Measurements from ENCODE around the gene HES5. TPM values are rescaled to one million over a fixed set of nuclear protein-coding genes. Genes with fewer than 3 reads are reported as not detected.

The HES5 gene
- polyA plus RNA-seq, 3 donors: not detected

GRCh38 chr1:2561446-2561845, 31.4 kb upstream of the HES5 start:
- peaks cover 14% of the 10 kb centered on the region for H3K4me1 Mint-ChIP-seq

GRCh38 chr1:2560299-2561073, 30.4 kb upstream of the HES5 start:
- peaks cover 15% of the 10 kb centered on the region for H3K4me1 Mint-ChIP-seq
- peaks cover 0 to 3% (median 0%) of the 10 kb centered on the region in 7 donors for H3K9me3 Mint-ChIP-seq
- TF ChIP-seq CTCF (IDR thresholded peaks at IDR 0.05): no peak

More at GRCh38 chr1:2561446-2561845, 31.4 kb upstream of the HES5 start:
- Mint-ChIP-seq H3K9me3 (peaks cover 0 to 2% (median 0%) of the 10 kb centered on the region in 7 donors), H3K27ac (peak overlapping the region in 5 of 7 donors; percentile 35 to 73 (median 51)), H3K36me3 (peaks cover 44 to 59% of the 10 kb centered on the region in 2 donors), H3K4me3 (no peak overlapping the region), H3K27me3 (ENCODE audit: low read depth in 3 of 3) (peaks cover 6 to 10% (median 9%) of the 10 kb centered on the region in 3 donors)
- Histone ChIP-seq H2AFZ (ENCODE audit: insufficient read depth, low read depth, low read length, poor library complexity, severe bottlenecking) (no peak overlapping the region), H4K20me1 (ENCODE audit: insufficient read depth, low read length) (peaks cover 64% of the 10 kb centered on the region), H3K27ac (ENCODE audit: low read depth in 1 of 2, low read length in 2 of 2) (no peak overlapping the region), H3K4me2 (replicated peaks; ENCODE audit: extremely low read depth, low read length, poor library complexity, severe bottlenecking) (no peak overlapping the region), H3K4me1 (ENCODE audit: control insufficient read depth in 1 of 2, insufficient read depth in 2 of 2, low read length in 2 of 2) (peaks cover 17 to 22% of the 10 kb centered on the region in 2 donors), H3K27me3 (ENCODE audit: control insufficient read depth in 2 of 2, insufficient read depth in 2 of 2, low read length in 2 of 2) (no peaks in the 10 kb centered on the region), H3K9me3 (replicated peaks in 1 of 2; ENCODE audit: control insufficient read depth in 1 of 2, insufficient read depth in 1 of 2, low read length in 2 of 2) (no peaks in the 10 kb centered on the region), H3K4me3 (replicated peaks in 1 of 3; ENCODE audit: low read depth in 2 of 3, low read length in 3 of 3) (no peak overlapping the region), H3K9ac (ENCODE audit: insufficient read depth, low read length, poor library complexity, severe bottlenecking) (no peak overlapping the region), H3K36me3 (replicated peaks in 1 of 2; ENCODE audit: control insufficient read depth in 1 of 2, insufficient read depth in 2 of 2, low read length in 2 of 2) (peaks cover 61 to 65% of the 10 kb centered on the region in 2 donors), H3K79me2 (ENCODE audit: insufficient read depth, low read length) (peaks cover 21% of the 10 kb centered on the region)
- intact Hi-C loops (cut with micrococcal nuclease): no loop called here
- DNase-seq: no peak
- 98% methylated on average over 11 of the region's 11 CpGs for WGBS (ENCODE audit: insufficient coverage)
- no peak for TF ChIP-seq CTCF (IDR thresholded peaks at IDR 0.05)

More at GRCh38 chr1:2560299-2561073, 30.4 kb upstream of the HES5 start:
- Histone ChIP-seq H4K20me1 (ENCODE audit: insufficient read depth, low read length) (peaks cover 64% of the 10 kb centered on the region), H3K9me3 (replicated peaks in 1 of 2; ENCODE audit: control insufficient read depth in 1 of 2, insufficient read depth in 1 of 2, low read length in 2 of 2) (no peaks in the 10 kb centered on the region), H2AFZ (ENCODE audit: insufficient read depth, low read depth, low read length, poor library complexity, severe bottlenecking) (no peak overlapping the region), H3K9ac (ENCODE audit: insufficient read depth, low read length, poor library complexity, severe bottlenecking) (no peak overlapping the region), H3K4me2 (replicated peaks; ENCODE audit: extremely low read depth, low read length, poor library complexity, severe bottlenecking) (no peak overlapping the region), H3K36me3 (replicated peaks in 1 of 2; ENCODE audit: control insufficient read depth in 1 of 2, insufficient read depth in 2 of 2, low read length in 2 of 2) (peaks cover 61 to 65% of the 10 kb centered on the region in 2 donors), H3K27me3 (ENCODE audit: control insufficient read depth in 2 of 2, insufficient read depth in 2 of 2, low read length in 2 of 2) (no peaks in the 10 kb centered on the region), H3K4me3 (replicated peaks in 1 of 3; ENCODE audit: low read depth in 2 of 3, low read length in 3 of 3) (no peak overlapping the region), H3K27ac (ENCODE audit: low read depth in 1 of 2, low read length in 2 of 2) (no peak overlapping the region), H3K79me2 (ENCODE audit: insufficient read depth, low read length) (peaks cover 27% of the 10 kb centered on the region), H3K4me1 (ENCODE audit: control insufficient read depth in 1 of 2, insufficient read depth in 2 of 2, low read length in 2 of 2) (peaks cover 22 to 27% of the 10 kb centered on the region in 2 donors)
- H3K4me3 Mint-ChIP-seq: peak overlapping the region in 1 of 2 donors; percentile 6
- peak overlapping the region in 1 of 7 donors; percentile 18 for H3K27ac Mint-ChIP-seq
- peaks cover 5 to 9% (median 6%) of the 10 kb centered on the region in 3 donors for H3K27me3 Mint-ChIP-seq (ENCODE audit: low read depth in 3 of 3)
- peaks cover 44 to 59% of the 10 kb centered on the region in 2 donors for H3K36me3 Mint-ChIP-seq
- DNase-seq: no peak
- 98% methylated on average over 13 of the region's 15 CpGs for WGBS (ENCODE audit: insufficient coverage)
- intact Hi-C loops (cut with micrococcal nuclease): no loop called here
